ENCODE measurements around the gene ULK4.
"Not testable (repeated sequence)": the region's sequence is repeated elsewhere in the genome, so short reads cannot be mapped to it uniquely, and the experiment has no call there.

Gene ULK4

GRCh38 chr3:41683666-41684350 lies 278.1 kb downstream of the ULK4 start:
- no peak for DNase-seq

DNA sequence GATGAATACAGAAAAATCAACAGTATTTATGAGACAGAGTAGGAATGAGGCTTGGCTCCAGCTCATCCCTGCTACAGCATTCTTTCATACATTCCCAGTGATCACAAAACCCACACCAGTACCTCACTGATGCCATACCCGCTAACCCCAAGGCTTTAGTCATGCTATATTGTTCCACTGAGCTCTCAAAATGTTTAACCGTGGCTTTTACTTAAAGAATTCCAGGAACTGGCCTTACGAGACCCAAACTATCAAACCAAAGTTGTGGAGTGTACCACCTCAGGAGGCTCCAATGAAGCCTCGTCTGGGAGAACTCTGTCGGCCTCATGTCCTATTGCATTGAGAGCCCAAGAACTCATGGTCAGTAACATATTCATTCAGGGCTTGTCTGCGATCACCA lies 278.9 kb downstream of the ULK4 start:
- no peak for DNase-seq

DNA sequence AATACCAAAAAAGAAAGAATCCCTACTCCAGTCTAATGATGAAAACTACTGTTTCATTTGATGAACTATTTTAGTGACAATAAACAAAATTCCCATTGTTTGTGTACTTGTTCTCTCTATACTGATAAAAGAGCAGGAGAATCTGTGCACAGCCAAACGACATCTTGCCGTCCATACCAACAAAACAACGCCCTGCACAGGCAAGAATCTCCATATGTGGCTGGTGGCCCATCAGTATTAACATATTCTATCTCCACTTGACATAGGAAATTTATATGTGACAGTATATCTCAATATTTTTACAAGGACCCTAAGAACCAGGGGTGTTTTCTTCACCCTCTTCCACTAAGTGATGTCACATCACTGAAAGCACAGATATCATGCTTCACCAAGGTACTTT lies 279.5 kb downstream of the ULK4 start:
- no peak for DNase-seq

DNA sequence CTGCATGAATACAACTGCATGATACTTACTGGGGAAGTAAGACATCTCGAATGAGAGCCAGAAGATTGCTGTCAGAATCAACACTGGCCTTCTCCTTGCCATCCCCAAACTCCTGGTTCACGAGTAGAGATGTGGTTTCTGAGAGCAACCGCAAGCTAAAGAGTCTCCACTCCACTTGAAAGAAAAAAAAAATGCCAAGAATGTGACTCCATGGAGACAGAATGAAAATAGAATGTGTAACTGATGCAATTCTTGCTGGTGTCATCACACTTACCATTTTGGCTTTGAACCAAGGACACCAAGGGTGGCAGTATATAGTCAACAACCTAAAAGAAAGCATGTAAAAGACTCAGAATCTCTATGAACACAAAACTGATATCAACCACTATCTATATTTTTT lies 280.4 kb downstream of the ULK4 start:
- peak in 1 of 2 experiments; percentile 19 for DNase-seq

DNA sequence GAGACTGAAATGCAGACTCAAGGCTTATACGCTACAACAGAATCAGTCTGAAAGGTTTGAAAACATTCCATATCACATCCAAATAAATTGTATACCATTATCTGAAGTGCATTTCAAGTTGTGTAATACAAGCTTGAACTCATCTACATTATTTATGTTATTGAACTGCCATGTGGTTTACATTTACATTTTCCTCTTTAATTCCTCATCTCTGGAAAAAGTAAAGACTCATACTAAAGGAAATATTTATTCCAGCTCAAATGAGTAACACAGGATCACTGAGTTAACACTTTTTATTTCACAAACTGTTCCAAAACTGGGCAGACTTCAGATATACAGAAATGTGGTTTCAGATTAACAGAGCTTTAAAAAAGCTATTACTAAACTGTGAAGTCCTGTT lies 282.5 kb downstream of the ULK4 start:
- DNase-seq = no peak

GRCh38 chr3:41675102-41675501 lies 286.8 kb downstream of the ULK4 start:
- DNase-seq = not testable (repeated sequence)

- DNase-seq = no peak
Observed at GRCh38 chr3:41674449-41674848, 287.5 kb downstream of the ULK4 start.

- DNase-seq = no peak
Observed at GRCh38 chr3:41673650-41674049, 288.3 kb downstream of the ULK4 start.

DNA sequence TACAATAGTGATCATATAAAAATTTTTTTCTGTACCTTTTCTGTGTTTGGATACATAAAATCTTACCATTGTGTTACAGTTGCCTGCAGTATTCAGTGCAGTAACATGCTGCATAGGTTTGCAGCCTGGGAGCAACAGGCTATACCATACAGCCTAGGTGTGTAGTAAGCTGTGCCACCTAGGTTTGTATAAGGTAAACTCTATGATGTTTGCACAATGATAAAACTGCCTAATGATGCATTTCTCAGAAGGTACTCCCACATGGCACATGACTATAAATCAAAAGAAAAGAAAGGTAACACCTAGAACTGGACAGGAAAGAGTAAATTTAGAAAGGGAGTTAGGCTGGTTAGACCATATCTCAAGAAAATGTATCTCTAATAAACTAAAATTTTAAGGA lies 293.5 kb downstream of the ULK4 start:
- no peak for DNase-seq

- no peak for DNase-seq
Observed at GRCh38 chr3:41662288-41662687, 299.6 kb downstream of the ULK4 start.

DNA sequence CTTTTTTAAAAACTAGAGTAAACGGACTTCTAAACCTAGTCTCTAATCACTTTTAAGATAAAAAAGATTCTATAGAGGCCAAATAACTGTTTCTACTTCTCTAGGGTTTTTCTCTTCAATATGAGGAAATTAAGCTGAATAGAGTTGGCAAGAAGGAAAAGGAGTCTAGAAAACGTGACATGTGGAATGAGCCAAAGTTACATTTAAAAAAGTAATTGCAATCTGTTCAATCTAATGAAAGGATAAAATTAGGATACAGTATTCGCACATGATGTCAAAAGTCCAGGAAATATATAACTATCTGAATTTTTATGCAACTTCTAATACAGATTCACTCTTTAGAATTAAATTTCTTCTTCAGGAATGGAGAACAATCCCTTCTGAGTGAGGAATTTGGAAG lies 300.1 kb downstream of the ULK4 start:
- DNase-seq = no peak

DNA sequence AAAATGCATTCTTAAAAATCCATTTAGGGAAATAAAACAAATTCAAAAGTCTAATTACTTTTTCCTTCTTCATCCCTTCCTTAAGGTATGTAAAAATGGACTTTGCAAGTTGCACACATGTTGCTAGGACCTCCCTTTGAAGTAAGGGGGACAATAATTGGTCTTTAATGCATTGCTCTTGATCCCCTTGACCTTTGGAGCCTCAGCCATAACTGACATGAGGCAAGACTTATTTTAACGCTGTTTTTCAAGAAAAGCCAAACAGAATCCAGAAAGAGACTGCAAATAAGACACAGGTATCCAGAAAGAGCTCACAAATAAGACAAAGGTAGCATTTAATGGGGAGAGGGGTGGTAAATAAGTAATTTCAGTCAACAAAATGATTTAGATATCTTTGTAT lies 301.4 kb downstream of the ULK4 start:
- no peak for DNase-seq

DNA sequence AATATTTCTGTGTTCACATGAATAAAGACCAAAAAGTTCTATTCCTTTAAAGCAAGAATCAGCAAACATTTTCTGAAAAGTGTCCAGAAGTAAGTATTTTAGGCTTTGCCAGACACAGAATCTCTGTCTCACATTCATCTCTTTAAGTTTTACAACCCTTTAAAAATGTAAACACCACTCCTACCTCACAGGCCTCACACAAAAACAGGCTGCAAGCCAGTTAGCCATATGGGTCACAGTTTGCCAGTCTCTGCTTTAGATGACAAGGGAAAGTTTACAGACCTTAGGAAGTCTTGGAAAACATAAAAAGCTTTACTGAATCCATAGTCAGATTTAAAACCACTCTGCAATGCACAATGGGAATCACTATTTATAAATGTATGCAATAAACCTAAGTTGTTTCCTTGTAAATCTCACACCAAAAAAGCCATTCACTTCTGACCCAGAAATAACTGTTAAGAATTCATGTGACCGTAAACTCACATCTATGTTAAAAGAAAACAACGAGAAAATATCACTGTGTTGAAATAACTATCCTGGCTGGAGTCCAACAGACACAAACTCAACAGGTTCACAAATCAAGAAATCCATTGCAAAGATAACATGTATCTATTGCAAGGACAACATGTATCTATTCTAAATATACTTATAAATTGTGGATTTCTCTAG lies 308.2 kb downstream of the ULK4 start:
- no peak for DNase-seq

DNA sequence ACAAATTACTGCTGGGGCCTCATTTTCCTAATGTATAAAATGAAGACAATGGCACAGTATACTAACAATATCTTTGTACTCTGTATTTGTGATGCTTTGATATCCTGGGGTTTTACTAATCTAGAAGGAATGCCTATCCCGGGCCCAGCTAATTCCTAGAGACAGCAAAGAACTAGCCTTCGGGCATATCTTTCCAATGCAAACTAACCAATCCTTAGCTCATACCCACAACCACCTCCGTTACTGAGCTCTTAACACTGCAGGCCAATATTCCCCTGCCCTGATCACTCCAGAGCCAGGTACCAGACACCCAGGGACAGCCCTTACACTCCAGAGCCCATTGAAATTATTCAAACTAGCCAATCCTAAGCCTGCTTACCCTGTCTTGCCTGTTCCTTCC lies 309.0 kb downstream of the ULK4 start:
- DNase-seq = no peak

DNA sequence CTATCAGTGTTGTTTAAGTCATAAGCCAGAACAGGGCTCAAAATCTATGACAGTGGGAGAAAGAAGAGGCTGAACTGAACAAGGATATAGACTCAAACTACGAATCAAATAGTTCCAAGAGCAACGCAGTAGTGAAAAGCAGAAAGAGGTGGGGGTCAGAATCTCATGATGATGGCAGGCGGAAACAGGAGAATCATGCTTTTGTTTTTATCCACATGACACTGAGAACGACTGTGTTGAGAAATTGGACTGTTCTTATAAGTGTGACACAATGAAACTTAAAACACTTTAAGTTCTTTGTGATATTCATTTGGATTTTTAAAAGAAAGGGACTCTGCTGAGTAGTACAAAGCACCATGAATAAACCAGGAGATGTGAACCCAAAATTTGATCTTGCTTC lies 309.4 kb downstream of the ULK4 start:
- no peak for DNase-seq

DNA sequence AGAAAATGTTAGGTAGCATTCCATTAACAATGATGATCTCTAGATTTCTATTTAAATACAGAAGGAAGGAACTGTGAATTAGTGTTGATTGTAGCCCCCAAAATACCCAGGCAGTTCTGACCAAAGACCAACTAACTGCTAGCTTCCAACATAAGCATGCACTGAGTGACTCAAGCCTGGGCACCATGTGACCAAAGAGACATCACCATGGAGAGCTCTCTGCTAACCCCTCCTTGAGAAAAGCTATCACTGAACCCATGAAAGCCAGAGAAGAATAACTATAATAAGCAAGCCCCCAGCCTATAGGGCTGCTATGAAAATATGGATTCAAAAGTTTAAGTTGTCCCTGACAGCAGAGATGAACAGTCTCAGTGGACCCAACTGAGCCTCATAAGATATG lies 310.2 kb downstream of the ULK4 start:
- DNase-seq = no peak

DNA sequence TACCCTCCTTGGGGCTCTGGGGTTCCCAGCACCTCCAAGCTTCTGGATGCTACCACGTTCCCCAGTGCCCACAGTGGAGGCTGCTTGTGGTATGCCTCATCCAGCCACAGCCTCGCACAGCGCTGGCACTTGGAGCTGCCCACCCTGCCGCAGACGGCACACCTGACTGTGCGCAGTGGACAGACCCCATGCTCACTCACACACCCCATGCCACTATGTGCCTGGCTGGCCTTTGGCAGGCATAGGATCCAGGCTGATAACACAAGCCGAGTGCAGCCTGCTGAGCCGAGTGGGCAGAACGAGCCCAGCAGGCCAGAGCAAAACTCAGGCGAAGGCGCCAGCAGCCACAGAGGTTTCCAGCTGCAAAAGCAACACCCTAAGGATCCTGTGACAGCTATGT lies 311.5 kb downstream of the ULK4 start:
- DNase-seq = no peak

- no peak for DNase-seq
Observed at GRCh38 chr3:41649129-41649739, 312.7 kb downstream of the ULK4 start.

- DNase-seq = not testable (repeated sequence)
Observed at GRCh38 chr3:41647730-41648129, 314.2 kb downstream of the ULK4 start.

- DNase-seq = no peak
Observed at GRCh38 chr3:41640076-41640475, 321.8 kb downstream of the ULK4 start.

DNA sequence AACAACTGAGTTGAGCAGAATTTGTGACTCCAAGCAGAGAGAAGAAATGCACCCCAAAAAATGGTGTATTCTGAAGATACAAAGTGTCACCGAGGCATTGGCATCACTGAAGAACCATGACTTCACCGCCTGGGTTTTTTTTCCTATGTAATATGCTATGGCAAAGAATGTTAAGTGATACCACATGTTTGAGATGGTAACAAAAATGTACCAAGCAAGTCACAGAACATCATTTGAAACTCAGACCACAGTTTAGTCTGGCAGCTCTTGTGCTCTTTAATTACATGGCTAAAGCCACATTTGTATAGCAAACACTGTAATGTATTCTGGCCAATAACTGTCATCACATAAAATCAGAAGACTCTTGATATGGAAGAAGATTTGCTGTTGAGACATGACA lies 323.5 kb downstream of the ULK4 start:
- no peak for DNase-seq

DNA sequence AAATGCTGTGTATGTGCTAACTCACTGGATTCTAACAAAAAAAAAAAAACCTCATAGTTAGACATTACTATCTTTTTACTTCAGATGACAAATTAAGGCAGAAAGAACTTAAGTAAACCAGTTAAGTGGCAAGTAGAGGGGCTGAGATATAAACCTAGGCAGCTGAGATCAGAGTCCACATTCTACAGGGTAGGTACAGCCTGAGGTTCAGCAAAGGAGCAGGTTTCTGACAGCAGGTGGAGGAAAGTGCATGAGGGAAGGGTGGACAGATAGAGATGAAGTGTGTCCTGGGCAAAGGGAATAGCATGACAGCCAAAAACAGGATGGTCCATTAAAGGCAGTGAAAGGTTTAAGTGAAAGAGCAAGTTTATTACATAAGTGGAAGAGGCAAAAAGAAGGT lies 329.2 kb downstream of the ULK4 start:
- no peak for DNase-seq

DNA sequence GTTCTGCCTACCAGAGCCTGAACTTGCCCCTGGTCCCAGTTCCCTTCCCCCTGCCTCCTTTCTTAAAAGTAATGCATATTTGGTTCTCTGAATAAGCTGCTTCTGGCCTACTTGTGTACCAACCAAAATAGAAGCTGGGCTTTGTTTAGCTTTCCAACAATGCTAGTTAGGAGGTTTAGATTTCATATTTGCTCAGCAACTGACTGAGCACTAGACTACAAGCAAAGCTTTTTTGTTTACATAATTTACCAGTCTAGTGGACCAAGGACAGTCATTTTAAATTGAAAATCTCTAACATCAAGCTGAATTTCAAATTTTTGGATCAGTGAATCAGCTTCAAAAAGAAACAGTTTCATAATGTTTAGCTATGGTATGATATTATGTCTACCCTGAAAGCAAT lies 331.2 kb downstream of the ULK4 start:
- no peak for DNase-seq

DNA sequence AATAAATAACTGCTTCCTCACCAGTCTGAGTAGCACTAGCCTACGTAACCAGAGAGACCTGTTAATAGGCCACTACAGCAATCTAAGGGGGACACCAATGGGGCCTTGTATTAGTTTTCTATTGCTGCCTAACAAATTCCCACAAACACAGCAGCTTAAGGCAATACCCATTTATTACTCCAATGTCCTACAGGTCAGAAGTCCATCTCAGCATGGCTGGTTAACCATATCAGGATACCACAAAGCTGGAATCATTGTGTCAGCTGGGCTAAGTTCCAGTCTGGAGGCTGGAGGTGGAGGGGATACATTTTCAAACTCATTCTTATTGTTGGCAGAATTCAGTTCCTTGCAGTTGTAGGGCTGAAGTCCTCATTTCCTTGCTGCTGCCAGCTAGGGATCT lies 331.9 kb downstream of the ULK4 start:
- DNase-seq = no peak

DNA sequence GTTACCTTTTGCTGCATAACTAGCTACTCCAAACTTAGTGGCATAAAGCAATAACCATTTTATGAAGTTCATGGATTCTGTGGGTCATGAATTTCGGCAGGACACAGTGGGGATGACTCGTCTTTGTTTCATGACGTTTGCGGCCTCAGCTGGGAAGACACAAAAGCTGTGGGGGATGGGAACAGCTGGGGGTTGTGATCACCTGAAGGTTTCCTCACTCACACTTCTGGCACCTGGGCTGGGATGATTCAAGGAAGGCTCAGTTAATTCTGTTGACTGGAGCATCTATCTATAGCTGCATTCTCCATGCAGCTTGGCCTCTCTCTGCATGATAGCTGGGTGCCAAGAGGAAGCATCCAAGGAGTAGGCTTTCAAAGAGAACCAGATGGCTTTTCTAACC lies 332.8 kb downstream of the ULK4 start:
- DNase-seq = no peak
